Measurements from ENCODE around the gene ATP9B.

ATP9B gene

GRCh38 chr18:79397830-79398761 lies 328.9 kb downstream of the ATP9B start:
- no peak for TF ChIP-seq CTCF (IDR thresholded peaks at IDR 0.05; ENCODE audit: extremely low read depth, insufficient read depth, missing control alignments)
- no peak for DNase-seq (ENCODE audit: low spot score)
- in situ Hi-C loops (cut with MboI; ENCODE audit: low pct_unique_long_range_greater_than_20kb, low sequenced_read_pairs, unreplicated experiment): no loop called here

DNA sequence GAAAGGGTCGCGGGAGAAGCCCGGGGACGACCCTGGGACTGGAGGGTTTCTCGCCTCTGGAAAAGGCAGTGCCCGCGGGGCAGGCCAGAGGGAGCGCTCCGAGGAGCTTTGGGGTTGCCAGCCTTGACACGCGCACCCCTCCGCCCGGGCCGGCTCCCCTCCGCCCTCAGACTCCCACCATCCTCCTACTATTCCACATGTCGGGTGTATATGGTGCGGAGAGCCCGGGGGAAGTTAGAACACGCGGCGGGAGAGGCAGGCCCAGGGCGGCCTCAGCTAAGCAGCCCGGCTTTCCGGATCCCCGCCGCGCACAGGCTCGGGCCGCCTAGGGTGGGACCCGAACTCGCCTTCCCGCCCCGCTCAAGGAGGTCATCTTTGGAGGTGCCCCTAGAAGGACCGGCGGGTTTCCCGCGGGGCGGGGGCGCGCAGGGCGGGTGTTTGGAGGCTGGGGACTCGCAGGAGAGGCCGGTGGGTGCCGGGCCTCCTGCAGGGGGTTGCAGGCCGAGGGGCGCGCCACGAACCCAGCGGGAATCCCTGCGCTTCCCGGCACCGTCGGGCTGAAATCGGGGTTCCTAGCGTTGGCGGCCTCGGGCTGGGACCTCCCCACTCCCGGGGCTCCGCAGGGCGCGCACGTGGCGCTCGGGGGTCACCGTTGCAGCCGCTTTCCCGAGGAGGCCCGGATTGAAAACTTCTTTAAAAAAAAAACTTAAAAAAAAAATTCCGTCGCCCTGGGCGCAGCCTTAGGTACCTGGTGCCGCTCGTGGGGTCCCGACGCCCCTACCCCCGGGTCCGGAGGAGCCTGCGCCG lies 330.3 kb downstream of the ATP9B start:
- no peak for TF ChIP-seq CTCF (IDR thresholded peaks at IDR 0.05; ENCODE audit: extremely low read depth, insufficient read depth, missing control alignments)
- no peak for DNase-seq (ENCODE audit: low spot score)
- in situ Hi-C loops (cut with MboI; ENCODE audit: low pct_unique_long_range_greater_than_20kb, low sequenced_read_pairs, unreplicated experiment): no loop called here

DNA sequence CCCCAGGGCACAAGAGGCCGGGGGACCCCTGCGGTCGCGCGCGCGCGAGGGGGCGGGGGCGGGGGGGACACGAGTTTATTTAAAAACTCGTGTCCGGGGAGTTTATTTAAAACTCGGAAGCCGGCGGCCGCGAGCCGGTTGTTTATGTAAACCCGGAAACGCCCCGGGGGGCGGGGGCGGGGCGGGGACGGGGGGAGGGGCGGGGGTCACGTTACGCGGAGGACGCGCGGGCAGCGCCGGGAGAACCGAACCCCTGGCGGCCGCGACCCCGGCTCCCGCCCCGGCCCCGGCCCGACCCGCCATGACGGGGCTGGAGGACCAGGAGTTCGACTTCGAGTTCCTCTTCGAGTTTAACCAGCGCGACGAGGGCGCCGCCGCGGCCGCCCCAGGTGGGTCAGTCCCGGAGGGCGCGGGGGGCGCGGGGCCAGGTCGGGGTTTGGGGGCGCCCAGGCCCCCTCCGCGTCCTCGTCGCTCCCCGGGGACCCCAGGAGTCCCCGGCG lies 330.9 kb downstream of the ATP9B start:
- DNase-seq (ENCODE audit: low spot score): peak; percentile 91
- no peak for TF ChIP-seq CTCF (IDR thresholded peaks at IDR 0.05; ENCODE audit: extremely low read depth, insufficient read depth, missing control alignments)
- in situ Hi-C loops (cut with MboI; ENCODE audit: low pct_unique_long_range_greater_than_20kb, low sequenced_read_pairs, unreplicated experiment): no loop called here

DNA sequence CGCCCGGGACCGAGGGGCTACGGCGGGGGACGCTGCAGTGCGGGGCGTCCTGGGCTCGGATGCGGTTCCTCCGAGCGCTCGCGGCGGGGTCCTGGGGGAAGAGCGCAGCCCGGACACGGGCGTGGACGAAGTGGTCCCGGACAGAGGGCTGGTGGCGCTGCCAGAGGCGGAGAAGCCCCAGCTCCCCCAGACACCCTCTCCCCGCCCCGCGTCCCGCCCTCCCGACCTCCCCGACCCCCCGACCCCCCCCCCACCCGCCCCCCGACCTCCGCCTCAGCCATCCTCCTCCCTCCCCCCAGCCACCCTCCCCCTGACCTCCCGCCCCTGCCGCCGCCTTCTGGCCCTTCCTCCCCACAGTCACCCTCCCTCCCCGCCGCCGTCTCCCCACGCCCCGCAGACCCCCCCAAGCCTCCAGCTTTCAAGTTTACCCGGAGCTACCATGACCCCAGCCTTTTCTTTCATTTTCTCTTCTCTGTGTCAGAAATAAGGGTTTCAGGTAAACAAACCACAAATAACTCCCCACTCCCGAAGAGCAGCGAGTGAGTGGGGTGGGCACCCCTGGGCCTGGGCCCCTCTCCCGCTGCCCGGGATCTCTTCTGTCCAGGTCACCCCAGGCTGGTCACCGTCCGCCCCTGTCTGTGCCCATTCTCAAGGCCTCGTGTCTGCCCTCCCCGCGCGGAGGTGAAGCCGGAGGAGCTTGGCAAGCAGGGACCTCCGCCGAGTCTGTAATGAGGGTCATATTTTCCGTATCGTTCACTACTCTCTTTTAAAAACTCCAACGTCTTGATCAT lies 331.6 kb downstream of the ATP9B start:
- DNase-seq (ENCODE audit: low spot score): peak; percentile 86
- in situ Hi-C loops (cut with MboI; ENCODE audit: low pct_unique_long_range_greater_than_20kb, low sequenced_read_pairs, unreplicated experiment): no loop called here
- no peak for TF ChIP-seq CTCF (IDR thresholded peaks at IDR 0.05; ENCODE audit: extremely low read depth, insufficient read depth, missing control alignments)

DNA sequence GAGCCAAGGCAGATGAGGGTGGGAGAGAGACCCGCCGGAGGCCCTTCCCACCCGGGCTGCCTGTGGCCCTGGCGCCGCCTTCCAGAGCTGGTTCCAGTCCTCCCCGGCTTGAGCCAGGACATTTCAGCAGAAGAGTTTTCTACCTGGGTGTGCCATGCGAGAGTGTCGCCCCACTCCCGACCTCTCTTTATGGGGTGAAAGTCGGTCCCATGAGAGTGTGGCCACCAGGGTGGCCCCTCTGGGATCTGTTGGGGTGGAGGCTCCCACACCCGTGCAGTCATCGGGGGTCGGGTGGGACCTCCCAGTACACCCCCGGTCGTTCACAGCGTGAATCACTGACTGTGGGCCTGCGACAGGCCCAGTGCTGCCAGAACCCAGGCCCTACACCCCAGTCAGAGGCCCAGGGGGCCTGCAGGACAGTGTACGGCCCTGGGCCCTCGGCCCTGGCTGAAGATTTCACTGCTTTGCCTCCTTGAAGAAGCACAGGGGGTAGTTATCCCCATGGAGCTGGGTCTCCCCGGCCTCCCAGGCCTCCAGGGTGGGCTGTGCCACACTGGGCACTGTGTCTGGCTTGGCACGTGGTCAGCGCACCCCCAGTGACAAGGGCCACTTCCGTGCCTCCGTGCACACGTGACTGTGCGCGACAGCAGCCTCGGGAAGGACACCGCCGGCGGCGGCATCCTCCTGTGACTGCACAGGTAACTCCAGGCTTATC lies 332.5 kb downstream of the ATP9B start:
- no peak for DNase-seq (ENCODE audit: low spot score)
- TF ChIP-seq CTCF (IDR thresholded peaks at IDR 0.05; ENCODE audit: extremely low read depth, insufficient read depth, missing control alignments): no peak
- in situ Hi-C loops (cut with MboI; ENCODE audit: low pct_unique_long_range_greater_than_20kb, low sequenced_read_pairs, unreplicated experiment): no loop called here

Measured in GM13977 (cell line).